Measurements from ENCODE around the gene PANK1.

PANK1 gene

DNA sequence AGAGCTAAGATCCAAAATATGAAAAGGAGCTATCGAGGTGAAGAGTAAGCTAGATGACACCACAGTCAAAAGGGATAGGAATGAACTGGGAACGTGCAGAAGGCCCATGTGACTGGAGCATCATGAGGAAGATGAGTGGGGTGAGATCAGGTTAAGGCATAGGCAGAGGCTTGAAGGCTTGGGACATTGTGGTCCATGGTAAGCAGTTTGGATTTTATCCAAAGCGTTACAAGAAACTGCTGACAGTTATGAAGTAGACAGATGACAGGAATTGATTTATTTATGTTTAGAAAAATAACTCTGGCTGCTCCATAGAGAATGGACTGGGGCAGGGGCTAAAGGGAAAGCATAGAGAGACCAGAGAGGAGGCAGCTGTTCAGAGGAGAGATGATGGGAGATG is 18.1 kb upstream of the PANK1 start:
- no peak for FAIRE-seq
- TF ChIP-seq POLR2A (IDR thresholded peaks at IDR 0.05; ENCODE audit: low read depth, low read length) = no peak
- no peak for DNase-seq (ENCODE audit: insufficient read length, low spot score)

DNA sequence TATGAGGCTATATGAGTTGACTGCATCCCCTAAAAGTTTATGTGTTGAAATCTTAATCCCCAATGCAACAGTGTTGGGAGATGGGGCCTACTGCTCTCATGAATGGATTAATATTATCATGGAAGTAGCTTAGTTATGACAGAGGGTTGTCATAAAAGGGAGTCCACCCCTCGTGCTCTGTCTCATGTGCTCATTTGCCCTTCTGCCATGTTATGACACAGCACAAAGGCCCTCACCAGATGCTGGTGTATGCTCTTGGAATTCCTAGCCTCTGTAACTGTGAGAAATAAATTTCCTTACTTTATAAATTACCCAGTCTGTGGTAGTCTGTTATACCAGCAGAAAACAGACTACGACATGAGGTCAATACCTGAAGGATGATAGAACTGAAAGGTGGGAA is 17.6 kb upstream of the PANK1 start:
- DNase-seq (ENCODE audit: insufficient read length, low spot score) = no peak
- no peak for FAIRE-seq
- no peak for TF ChIP-seq POLR2A (IDR thresholded peaks at IDR 0.05; ENCODE audit: low read depth, low read length)

- TF ChIP-seq POLR2A (IDR thresholded peaks at IDR 0.05; ENCODE audit: low read depth, low read length) = no peak
- DNase-seq (ENCODE audit: insufficient read length, low spot score) (no peak), FAIRE-seq (no peak)
Observed at GRCh38 chr10:89659143-89660131, 14.4 kb upstream of the PANK1 start.

DNA sequence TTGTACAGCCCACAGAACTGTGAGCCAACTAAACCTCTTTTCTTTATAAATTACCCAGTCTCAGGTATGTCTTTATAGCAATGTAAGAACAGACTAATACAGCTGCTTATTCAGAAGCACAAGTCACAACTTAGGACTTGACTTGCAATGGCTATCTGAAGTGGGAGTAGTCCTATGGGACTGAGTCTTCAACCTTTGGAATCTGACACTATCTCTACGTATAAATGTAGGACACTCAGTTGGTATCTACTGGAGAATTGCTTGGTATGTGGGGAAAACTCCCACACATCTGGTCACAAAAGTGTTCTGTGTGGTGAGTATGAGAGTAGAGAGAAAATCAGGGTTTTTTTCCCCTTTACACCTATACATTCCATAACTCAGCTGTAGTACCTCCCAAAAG is 12.3 kb upstream of the PANK1 start:
- TF ChIP-seq POLR2A (IDR thresholded peaks at IDR 0.05; ENCODE audit: low read depth, low read length) = no peak
- FAIRE-seq (no peak), DNase-seq (ENCODE audit: insufficient read length, low spot score) (no peak)

DNA sequence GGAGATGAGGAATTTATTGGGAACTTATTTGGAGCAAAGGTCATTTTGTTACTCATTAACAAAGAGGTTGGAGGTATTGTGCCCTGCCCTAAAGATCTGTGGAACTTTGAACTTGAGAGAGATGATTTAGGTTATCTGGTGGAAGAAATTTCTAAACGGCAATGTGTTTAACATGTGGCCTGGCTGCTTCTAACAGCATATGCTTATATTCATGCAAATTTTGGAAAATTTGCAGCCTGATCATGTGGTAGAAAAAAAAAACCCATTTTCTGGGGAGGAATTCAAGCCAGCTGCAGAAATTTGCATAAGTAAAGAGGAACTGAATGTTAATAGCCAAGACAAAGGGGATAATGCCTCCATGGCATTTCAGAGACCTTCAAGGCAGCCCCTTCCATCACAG is 10.7 kb upstream of the PANK1 start:
- no peak for DNase-seq (ENCODE audit: insufficient read length, low spot score)
- FAIRE-seq = no peak
- TF ChIP-seq POLR2A (IDR thresholded peaks at IDR 0.05; ENCODE audit: low read depth, low read length) = no peak

GRCh38 chr10:89653410-89653869 is 8.4 kb upstream of the PANK1 start:
- DNase-seq (ENCODE audit: insufficient read length, low spot score) = peak; percentile 45
- FAIRE-seq = peak; percentile 95
- TF ChIP-seq POLR2A (IDR thresholded peaks at IDR 0.05; ENCODE audit: low read depth, low read length) = no peak

DNA sequence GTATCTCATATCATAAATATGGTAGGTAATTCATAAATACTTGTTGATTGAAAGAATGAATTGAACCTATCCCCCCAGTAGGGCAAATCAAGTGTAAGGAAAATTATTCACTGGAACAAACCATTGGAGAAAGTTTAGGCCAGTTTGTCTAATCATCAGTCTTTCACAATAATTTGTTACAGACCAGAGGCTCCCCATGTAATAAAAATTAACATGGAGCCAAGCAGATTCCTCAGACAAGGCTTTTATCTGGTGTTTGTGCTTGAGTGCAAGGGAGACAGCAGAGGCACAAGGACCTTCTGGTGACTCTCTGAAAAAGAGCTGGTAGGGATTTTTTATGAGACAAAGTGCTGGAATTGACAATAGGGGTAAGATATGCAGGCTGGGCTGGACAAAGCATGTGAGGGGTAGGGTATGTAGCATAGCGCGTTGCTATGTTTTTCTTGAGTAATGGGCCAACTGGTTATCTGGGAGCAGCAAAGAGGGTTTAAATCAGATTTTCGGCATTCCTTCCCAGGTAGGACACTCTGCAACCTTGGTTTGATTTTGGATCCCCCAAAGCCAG is 7.8 kb upstream of the PANK1 start:
- DNase-seq (ENCODE audit: insufficient read length, low spot score) = no peak
- no peak for TF ChIP-seq POLR2A (IDR thresholded peaks at IDR 0.05; ENCODE audit: low read depth, low read length)
- no peak for FAIRE-seq

- no peak for TF ChIP-seq POLR2A (IDR thresholded peaks at IDR 0.05; ENCODE audit: low read depth, low read length)
- no peak for FAIRE-seq
- no peak for DNase-seq (ENCODE audit: insufficient read length, low spot score)
Observed at GRCh38 chr10:89651916-89652573, 7.0 kb upstream of the PANK1 start.

DNA sequence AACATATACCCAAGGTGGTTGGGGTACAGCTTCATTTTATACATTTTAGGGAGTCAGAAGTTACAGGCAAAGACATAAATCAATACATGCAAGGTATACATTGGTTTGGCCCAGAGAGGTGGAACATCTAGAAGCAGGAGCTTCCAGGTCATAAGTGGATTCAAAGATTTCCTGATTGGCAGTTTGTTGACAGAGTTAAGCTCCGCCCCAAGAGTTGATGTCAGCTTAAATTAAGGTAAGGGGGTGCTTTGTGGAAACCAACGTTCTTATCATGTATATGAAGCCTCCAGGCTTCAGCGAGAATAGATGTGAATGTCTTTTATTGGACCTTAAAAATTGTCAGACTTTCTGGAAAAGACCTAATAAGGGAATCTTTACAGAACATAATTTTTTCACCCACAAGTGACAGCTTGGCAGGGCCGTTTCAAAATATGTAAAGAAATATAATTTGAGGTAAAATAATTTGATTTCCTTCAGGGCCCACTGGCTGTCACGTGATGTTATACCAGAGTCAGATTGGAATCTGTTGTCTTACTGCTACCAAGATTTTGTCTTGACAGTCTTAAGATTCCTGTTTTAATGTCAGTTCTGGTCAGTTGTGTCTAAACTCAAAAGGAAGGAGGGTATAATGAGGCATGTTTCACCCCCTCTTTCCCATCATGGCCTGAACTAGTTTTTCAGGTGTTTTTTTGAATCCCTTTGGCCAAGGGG is 6.3 kb upstream of the PANK1 start:
- FAIRE-seq = no peak
- no peak for DNase-seq (ENCODE audit: insufficient read length, low spot score)
- no peak for TF ChIP-seq POLR2A (IDR thresholded peaks at IDR 0.05; ENCODE audit: low read depth, low read length)

GRCh38 chr10:89649051-89649450 is 4.0 kb upstream of the PANK1 start:
- TF ChIP-seq POLR2A (IDR thresholded peaks at IDR 0.05; ENCODE audit: low read depth, low read length) = no peak
- no peak for DNase-seq (ENCODE audit: insufficient read length, low spot score)
- FAIRE-seq = no peak

DNA sequence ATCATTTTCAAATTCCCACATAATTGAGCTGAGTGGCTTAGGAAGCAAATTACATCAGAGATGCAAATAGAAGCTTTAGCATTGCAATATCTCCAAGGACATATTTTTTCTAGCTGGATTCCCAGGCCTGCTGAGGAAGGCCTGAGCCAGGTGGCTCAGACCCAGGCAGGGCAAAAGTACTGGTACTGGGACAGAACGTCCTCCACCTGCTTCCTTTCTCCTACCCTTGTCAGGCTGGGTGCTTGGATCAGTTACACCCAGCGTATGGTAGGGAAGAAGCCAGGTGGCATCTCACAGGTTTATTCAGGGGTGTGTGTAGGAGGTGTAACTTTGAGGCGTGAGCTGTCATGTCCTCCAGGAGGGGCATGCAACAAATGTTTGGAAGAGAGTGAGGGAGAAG is 3.0 kb upstream of the PANK1 start:
- no peak for DNase-seq (ENCODE audit: insufficient read length, low spot score)
- no peak for TF ChIP-seq POLR2A (IDR thresholded peaks at IDR 0.05; ENCODE audit: low read depth, low read length)
- no peak for FAIRE-seq

- FAIRE-seq (no peak), DNase-seq (ENCODE audit: insufficient read length, low spot score) (no peak)
- TF ChIP-seq POLR2A (IDR thresholded peaks at IDR 0.05; ENCODE audit: low read depth, low read length) = no peak
Observed at GRCh38 chr10:89646889-89647657, 2.0 kb upstream of the PANK1 start.

GRCh38 chr10:89645742-89646172 is 715 bp upstream of the PANK1 start:
- FAIRE-seq (no peak), DNase-seq (ENCODE audit: insufficient read length, low spot score) (no peak)
- no peak for TF ChIP-seq POLR2A (IDR thresholded peaks at IDR 0.05; ENCODE audit: low read depth, low read length)
